A549 (cell line): ENCODE data around the gene MPP3. TPM values are rescaled to one million over a fixed set of nuclear protein-coding genes. Genes with fewer than 3 reads are reported as not detected.

Experiments
- BHLHE40 ChIP-seq: IDR thresholded peaks from 2 replicates; pipeline ENCODE4 v1.6.1; 2012; ENCODE audit warnings: low read depth, low read length, inconsistent platforms
- CBX2 ChIP-seq: fragments of 200-600 bp; sonication (generic); IDR thresholded peaks from 2 replicates; pipeline ENCODE4 v1.6.1; 2016; ENCODE audit warnings: low read depth, mild to moderate bottlenecking, borderline replicate concordance
- E2F6 ChIP-seq: IDR thresholded peaks from 2 replicates; pipeline ENCODE4 v1.6.1; 2012; ENCODE audit warnings: low read depth, borderline replicate concordance
- ESRRA ChIP-seq: fragments of 150-350 bp; IDR thresholded peaks from 2 replicates; pipeline ENCODE4 v1.6.1; 2014; ENCODE audit warnings: mild to moderate bottlenecking, low read length, borderline replicate concordance
- HDAC2 ChIP-seq: fragments of 200-600 bp; sonication (generic); IDR thresholded peaks from 2 replicates; pipeline ENCODE4 v1.6.1; 2016
- HMGXB4 ChIP-seq: fragments of 250-450 bp; sonication (Bioruptor Pico); IDR thresholded peaks from 2 replicates; pipeline ENCODE4 v1.5.0; 2021; ENCODE audit warnings: mild to moderate bottlenecking, moderate library complexity, borderline replicate concordance
- KDM1A ChIP-seq: fragments of 200-600 bp; sonication (generic); IDR thresholded peaks from 2 replicates; pipeline ENCODE4 v1.6.1; 2016; ENCODE audit warnings: low read depth, mild to moderate bottlenecking
- MAZ ChIP-seq: fragments of 150-350 bp; IDR thresholded peaks from 2 replicates; pipeline ENCODE4 v1.6.1; 2014; ENCODE audit warnings: antibody characterized with exemption, low read depth, low read length, borderline replicate concordance
- MYC ChIP-seq: IDR thresholded peaks from 2 replicates; pipeline ENCODE4 v1.6.1; 2012; ENCODE audit warnings: mild to moderate bottlenecking, inconsistent platforms, low read length, improper control_type of control experiment, borderline replicate concordance
- NPAS2 ChIP-seq: fragments of 250-450 bp; sonication (Bioruptor Pico); IDR thresholded peaks from 2 replicates; pipeline ENCODE4 v1.8.0; 2022; ENCODE audit warnings: mild to moderate bottlenecking, moderate library complexity, borderline replicate concordance
- POLR2AphosphoS2 ChIP-seq: conservative IDR thresholded peaks from 2 replicates; pipeline ENCODE4 v1.6.1; 2012; ENCODE audit warnings: low read length, improper control_type of control experiment, inconsistent platforms
- RAD21 ChIP-seq, 2 experiments: fragments of >200 bp in 1 of 2; sonication (Bioruptor Twin) in 1 of 2; formaldehyde crosslinking in 1 of 2; IDR thresholded peaks in 1 of 2; conservative IDR thresholded peaks in 1 of 2; 2 replicates in 1 of 2; 3 replicates in 1 of 2; pipeline ENCODE4 v1.6.1; 2012 to 2018; ENCODE audit warnings: inconsistent platforms in 1 of 2
- REST ChIP-seq: fragments of 200-600 bp; sonication (generic); IDR thresholded peaks from 2 replicates; pipeline ENCODE4 v1.6.1; 2016; ENCODE audit warnings: antibody characterized with exemption, mild to moderate bottlenecking, moderate library complexity
- ZSCAN20 ChIP-seq: fragments of 250-450 bp; sonication (Bioruptor Pico); IDR thresholded peaks from 2 replicates; pipeline ENCODE4 v1.8.0; 2022; ENCODE audit warnings: mild to moderate bottlenecking, moderate library complexity
- polyA plus RNA-seq, 4 experiments: library from polyadenylated mRNA; depleted of rRNA in 3 of 4; stranded (reverse); fragments of >200 nt; fragmentation: RNase III in 1 of 4; extraction: RNeasy Plus Mini Kit Qiagen cat#74134 plus additional on column Dnase treatment in 1 of 4; gene quantifications; 2 replicates in 3 of 4; 3 replicates in 1 of 4; pipeline ENCODE4 v1.2.3, GENCODE V29; 2011 to 2017
- TF ChIP-seq, protein P1 (sequence below): IDR thresholded peaks from 2 replicates; pipeline ENCODE4 v1.6.1; 2012
- TF ChIP-seq, protein P2 (sequence below): fragments of 250-450 bp; sonication (Bioruptor Pico); IDR thresholded peaks from 2 replicates; pipeline ENCODE4 v1.5.0; 2020; ENCODE audit warnings: low read depth, mild to moderate bottlenecking, moderate library complexity
- TF ChIP-seq, protein P3 (sequence below): fragments of 450-650 bp; IDR thresholded peaks from 2 replicates; pipeline ENCODE4 v1.6.1; 2014; ENCODE audit warnings: antibody characterized with exemption

The MPP3 gene
- polyA plus RNA-seq, 2 of the 4 experiments (the other 2 are of a cell fraction), result 15.5 to 21.4 TPM

GRCh38 chr17:43832976-43833829 is at the start of gene MPP3 (continued):
- TF ChIP-seq ESRRA (no peak), HMGXB4 (CRISPR knock-in tag) (no peak), REST (no peak), HDAC2 (no peak), KDM1A (no peak), NPAS2 (no peak), MAZ (peak; percentile 77; the same call in 1 of the 2 replicates), CBX2 (no peak), MYC (no peak), BHLHE40 (no peak), RAD21 (conservative IDR thresholded peaks at IDR 0.05 in 1 of 2, IDR thresholded peaks at IDR 0.05 in 1 of 2) (no peak), POLR2AphosphoS2 (no peak), ZSCAN20 (CRISPR knock-in tag) (no peak), E2F6 (peak; percentile 83)
- TF ChIP-seq, protein P1, sequence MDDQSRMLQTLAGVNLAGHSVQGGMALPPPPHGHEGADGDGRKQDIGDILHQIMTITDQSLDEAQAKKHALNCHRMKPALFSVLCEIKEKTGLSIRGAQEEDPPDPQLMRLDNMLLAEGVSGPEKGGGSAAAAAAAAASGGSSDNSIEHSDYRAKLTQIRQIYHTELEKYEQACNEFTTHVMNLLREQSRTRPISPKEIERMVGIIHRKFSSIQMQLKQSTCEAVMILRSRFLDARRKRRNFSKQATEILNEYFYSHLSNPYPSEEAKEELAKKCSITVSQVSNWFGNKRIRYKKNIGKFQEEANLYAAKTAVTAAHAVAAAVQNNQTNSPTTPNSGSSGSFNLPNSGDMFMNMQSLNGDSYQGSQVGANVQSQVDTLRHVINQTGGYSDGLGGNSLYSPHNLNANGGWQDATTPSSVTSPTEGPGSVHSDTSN, result no peak
- TF ChIP-seq, protein P2, sequence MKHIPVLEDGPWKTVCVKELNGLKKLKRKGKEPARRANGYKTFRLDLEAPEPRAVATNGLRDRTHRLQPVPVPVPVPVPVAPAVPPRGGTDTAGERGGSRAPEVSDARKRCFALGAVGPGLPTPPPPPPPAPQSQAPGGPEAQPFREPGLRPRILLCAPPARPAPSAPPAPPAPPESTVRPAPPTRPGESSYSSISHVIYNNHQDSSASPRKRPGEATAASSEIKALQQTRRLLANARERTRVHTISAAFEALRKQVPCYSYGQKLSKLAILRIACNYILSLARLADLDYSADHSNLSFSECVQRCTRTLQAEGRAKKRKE (CRISPR knock-in tag), result no peak
- TF ChIP-seq, protein P3, sequence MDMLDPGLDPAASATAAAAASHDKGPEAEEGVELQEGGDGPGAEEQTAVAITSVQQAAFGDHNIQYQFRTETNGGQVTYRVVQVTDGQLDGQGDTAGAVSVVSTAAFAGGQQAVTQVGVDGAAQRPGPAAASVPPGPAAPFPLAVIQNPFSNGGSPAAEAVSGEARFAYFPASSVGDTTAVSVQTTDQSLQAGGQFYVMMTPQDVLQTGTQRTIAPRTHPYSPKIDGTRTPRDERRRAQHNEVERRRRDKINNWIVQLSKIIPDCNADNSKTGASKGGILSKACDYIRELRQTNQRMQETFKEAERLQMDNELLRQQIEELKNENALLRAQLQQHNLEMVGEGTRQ, result no peak
